Uterine smooth muscle cell (primary cell): ENCODE measurements around the gene TTC9C. TPM values are rescaled to one million over a fixed set of nuclear protein-coding genes. Genes with fewer than 3 reads are reported as not detected.

Experiments
- total RNA-seq: library from RNA; depleted of rRNA; stranded (reverse); fragments of >200 nt; gene quantifications from 2 replicates; pipeline ENCODE4 v1.2.3, GENCODE V29; 2014

Gene TTC9C, protein sequence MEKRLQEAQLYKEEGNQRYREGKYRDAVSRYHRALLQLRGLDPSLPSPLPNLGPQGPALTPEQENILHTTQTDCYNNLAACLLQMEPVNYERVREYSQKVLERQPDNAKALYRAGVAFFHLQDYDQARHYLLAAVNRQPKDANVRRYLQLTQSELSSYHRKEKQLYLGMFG
- total RNA-seq, result 30.0 and 35.2 TPM in 2 replicates

GRCh38 chr11:62728171-62728988, at the start of gene TTC9C:
Gene TTC9C (plus strand): TSS chr11:62728486. CDS start chr11:62728849, 363 bp downstream.

DNA sequence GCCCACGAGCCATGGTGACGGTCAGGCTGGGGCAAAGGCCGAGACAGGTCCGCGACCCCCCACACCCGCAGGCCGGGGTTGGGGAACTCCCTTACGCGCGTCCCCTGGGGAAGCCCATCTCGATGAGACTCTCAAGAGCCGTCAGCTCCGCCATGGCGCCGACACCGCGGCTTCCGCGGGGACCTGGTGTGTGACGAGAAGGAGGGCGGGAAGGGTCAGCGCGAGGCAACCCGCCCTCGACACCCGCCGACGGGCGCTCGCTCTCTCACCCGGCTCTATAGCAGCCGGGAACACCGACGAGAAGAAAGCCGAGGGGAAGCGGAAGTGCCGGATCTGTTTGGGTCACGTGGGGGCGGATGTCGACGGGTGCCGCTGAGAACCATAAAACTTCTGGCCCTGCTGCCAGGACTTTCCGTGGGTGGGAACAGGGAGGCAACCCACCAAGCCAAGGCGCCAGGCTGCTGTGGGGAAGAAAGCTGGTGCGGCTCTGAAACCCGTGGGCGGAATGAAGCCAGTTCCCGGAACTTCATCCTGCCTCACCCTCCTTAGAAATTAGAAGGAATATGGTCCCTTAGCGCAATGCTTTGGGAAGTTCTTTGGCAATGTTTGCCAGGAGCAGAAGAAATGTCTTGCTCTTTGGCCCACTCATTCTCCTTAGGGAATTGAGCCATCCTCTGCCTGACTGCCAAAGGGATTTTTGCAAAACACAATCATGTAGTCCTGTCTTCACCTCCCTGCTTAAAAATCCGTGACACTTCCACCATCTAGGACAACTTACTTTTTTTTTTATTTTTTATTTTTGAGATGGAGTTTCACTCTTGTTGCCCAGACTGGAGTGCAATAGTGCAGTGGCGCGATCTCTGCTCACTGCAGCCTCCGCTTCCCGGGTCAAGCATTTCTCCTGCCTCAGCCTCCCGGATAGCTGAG, 49.3 kb upstream of the TTC9C start, which contains the start of gene UBXN1:
TSS of gene UBXN1 (minus strand) at position 304 of the 927 bp plus-strand sequence. CDS start at position 154, 150 bp downstream.

DNA sequence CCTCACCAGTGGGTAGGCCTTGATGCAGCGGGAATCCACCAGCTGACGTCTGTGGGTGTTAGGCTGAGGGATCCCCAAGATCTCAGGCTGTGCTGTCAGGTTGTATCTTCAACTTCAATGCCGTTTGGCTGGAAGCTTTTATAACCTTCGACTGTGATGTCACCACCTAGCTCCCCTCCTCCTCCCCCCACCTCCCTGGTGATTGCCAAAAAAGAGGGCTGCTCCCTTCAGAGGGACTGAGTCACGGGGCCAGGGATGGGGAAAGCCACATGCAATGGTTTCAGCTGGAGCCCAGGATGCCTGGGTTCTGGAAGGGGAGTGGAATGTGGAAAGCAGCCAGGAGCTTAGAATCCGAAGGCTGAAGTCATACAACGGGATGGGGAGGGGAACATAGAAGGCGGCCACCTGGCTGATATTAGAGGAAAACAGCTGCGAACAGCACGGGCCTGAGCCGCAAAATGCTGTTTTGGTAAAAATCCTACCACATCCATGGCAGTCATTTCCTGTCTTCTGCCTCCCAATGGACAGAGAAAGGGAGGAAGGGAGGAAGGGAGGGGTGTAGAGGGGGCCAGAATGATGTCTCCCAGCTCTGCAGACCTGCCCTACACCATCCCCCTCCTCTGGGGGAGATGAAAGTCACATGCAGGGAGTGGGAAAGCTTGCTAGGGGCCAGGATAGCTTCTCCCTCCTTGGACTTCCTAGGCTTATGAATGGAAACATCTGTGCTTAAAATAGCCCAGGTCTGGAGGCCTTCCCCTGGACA, 38.7 kb upstream of the TTC9C start, which contains the start of gene LRRN4CL:
TSS of gene LRRN4CL (minus strand) at position 110 of the 763 bp plus-strand sequence. CDS start 1,022 bp downstream, outside the sequence.

DNA sequence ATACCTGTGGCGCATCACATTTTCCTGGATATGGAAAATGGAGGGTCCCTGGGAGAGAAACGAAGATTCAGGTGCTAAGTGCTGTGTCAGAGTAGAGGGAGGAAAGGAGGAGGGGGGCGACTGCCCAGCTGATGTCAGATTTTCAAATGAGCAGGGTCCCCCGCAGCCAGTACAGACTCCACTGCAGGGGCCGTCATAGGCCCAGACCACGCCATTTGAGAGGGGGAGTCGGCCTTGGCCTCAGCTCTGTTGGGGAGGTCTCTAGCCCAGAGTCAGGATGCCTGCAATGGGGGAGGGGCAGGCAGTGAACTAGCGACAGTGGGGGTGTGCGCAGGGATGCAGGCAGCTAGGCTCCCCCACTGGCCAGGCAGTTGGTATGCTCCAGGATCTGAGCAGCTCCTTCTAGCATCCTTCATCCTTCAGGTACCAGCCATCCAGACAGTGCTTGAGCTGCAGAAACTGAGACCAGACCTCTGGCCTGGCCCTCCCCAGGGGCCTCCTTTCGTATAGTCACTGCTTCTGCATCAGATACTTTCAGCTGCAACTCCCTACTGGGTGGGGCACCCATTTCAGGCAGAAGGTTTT, 20.9 kb upstream of the TTC9C start, which contains the start of the genes BSCL2 and GNG3:
TSS of gene BSCL2 (minus strand) at position 148 of the 585 bp plus-strand sequence. CDS start 229 bp downstream, outside the sequence.
TSS of gene GNG3 (plus strand) at position 400 of the 585 bp plus-strand sequence. CDS start 620 bp downstream, outside the sequence.

GRCh38 chr11:62727165-62727871, 968 bp upstream of the TTC9C start, which contains the start of gene HNRNPUL2:
Gene HNRNPUL2 (minus strand): TSS chr11:62727457. CDS start chr11:62727156, 301 bp downstream.

DNA sequence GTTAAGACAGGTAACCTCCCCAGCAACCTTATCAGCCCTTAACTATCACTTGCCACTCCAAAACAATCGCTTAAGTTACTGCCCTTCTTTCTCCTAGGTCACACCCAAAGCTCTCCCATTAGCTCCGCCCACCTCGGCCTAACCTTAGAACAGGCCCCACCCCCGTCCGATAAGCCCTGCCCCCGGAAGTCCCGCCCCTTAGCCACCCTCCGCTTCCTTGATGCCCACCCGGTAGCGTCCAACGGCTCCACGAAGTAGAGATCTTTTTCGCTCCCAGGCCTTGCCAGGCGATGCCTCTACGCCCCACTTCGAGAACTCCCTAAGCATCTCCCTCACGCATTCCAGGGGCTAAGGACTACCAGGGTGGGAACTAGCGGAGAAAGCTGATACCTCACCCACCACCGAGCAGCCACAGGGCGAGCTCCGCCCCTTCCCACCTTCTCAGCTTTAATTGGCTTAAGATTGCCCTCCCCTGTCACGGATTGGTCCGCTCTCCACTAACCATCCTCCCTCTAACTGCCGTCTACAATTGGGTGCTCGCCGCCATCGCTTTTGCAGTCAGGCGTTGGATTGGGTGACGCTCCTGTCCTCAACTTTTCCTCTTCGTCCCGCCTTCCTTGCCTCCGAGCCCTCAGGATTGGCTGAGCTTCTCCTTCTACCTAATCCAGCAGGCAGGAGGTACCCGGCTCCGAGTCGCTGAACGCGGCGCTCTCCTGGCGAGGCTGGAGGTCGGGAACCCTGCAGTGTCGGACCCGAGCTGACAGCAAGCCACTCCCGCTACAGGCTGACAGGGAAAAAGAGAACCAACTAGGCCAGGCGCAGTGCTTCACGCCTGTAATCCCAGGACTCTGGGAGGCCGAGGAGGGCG, 25.7 kb downstream of the TTC9C start, which contains the start of gene ZBTB3:
TSS of gene ZBTB3 (minus strand) at position 425 of the 868 bp plus-strand sequence. CDS start 496 bp downstream, outside the sequence.

DNA sequence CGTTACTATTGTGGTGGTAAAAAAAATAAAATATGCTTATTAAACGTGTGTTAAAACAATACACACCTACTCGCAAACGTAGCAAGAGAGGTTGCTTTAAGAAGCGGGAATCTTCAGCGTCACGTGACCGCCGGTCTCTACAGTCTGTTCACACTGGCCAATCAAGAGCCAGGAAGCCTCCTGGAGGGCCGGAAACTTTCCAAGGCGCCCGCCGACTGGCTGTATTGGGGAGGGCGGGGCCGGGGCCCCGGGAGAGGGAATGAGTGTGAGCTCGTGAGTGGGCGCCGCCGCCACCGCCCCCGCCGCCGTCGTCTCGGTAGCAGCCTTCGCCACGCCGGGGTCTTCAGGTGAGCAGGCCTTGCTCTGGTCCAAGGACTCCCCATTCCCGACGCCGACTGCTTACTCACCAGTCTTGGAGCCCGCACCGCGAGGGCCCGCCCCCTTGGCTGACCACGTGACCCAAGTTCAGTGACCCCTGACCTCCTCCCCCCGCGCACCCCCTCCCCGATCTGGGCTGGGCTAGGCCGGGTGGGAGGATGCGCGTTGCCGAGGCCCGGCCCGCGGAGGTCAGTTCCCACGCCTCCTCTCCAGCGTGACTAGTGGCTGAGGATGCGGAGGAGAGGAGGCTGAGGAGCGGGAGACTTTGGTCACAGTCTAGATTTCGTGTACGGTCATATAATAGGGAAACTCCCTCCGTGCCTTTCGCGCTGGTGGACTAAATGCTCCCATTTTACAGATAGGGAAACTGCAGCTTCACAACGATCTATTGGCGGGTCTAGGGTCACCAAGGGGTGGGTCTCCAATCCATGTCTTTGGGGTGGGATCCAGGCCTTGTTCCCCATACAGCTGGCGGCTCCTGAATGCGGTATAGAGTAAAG, 43.1 kb downstream of the TTC9C start, which contains the start of gene TAF6L:
TSS of gene TAF6L (plus strand) at position 253 of the 878 bp plus-strand sequence. CDS start 4,388 bp downstream, outside the sequence.

GRCh38 chr11:62787005-62787759, 58.9 kb downstream of the TTC9C start, which contains the start of gene TMEM179B:
Gene TMEM179B (plus strand): TSS chr11:62787402. CDS start chr11:62787432, 30 bp downstream.

Other genes starting within 250 kb of the TTC9C start
- 598 and 812 TPM in 2 replicates for gene AHNAK, start 181.7 kb upstream of the TTC9C start, total RNA-seq
- 1,010 and 1,304 TPM in 2 replicates for gene EEF1G, start 154.6 kb upstream of the TTC9C start, total RNA-seq
- gene TUT1, start 137.0 kb upstream of the TTC9C start, total RNA-seq, result 7.0 TPM in 2 replicates
- 97.1 and 125 TPM in 2 replicates for gene MTA2, start 126.6 kb upstream of the TTC9C start, total RNA-seq
- gene EML3, start 115.7 kb upstream of the TTC9C start, total RNA-seq, result 11.6 and 14.0 TPM in 2 replicates
- gene ROM1, start 115.2 kb upstream of the TTC9C start, total RNA-seq, result 2.3 and 2.9 TPM in 2 replicates
- 34.3 and 50.9 TPM in 2 replicates for gene B3GAT3, start 106.5 kb upstream of the TTC9C start, total RNA-seq
- 315 and 475 TPM in 2 replicates for gene GANAB, start 81.9 kb upstream of the TTC9C start, total RNA-seq
- gene INTS5, start 75.2 kb upstream of the TTC9C start, total RNA-seq, result 22.9 and 24.5 TPM in 2 replicates
- 24.6 and 35.6 TPM in 2 replicates for gene C11orf98, start 63.3 kb upstream of the TTC9C start, total RNA-seq
- 4.2 and 9.4 TPM in 2 replicates for gene CSKMT, start 63.2 kb upstream of the TTC9C start, total RNA-seq
- gene UQCC3, start 56.8 kb upstream of the TTC9C start, total RNA-seq, result 12.0 and 12.6 TPM in 2 replicates
- 2.7 and 3.3 TPM in 2 replicates for gene LBHD1, start 56.2 kb upstream of the TTC9C start, total RNA-seq
- gene UBXN1, start 49.4 kb upstream of the TTC9C start, total RNA-seq, result 99.4 and 126 TPM in 2 replicates
- 12.2 and 23.5 TPM in 2 replicates for gene LRRN4CL, start 39.0 kb upstream of the TTC9C start, total RNA-seq
- gene BSCL2, start 21.1 kb upstream of the TTC9C start, total RNA-seq, result 37.4 and 39.5 TPM in 2 replicates
- not detected in 2 replicates for gene GNG3, start 20.8 kb upstream of the TTC9C start, total RNA-seq
- 9.6 and 16.4 TPM in 2 replicates for gene HNRNPUL2, start 1.0 kb upstream of the TTC9C start, total RNA-seq
- gene ZBTB3, start 25.7 kb downstream of the TTC9C start, total RNA-seq, result 14.5 and 15.6 TPM in 2 replicates
- gene POLR2G, start 33.1 kb downstream of the TTC9C start, total RNA-seq, result 66.9 and 68.8 TPM in 2 replicates
- 29.2 and 30.7 TPM in 2 replicates for gene TAF6L, start 42.9 kb downstream of the TTC9C start, total RNA-seq
- gene TMEM179B, start 58.9 kb downstream of the TTC9C start, total RNA-seq, result 19.0 and 25.5 TPM in 2 replicates
- 21.8 and 24.1 TPM in 2 replicates for gene TMEM223, start 63.5 kb downstream of the TTC9C start, total RNA-seq
- 26.4 and 28.4 TPM in 2 replicates for gene NXF1, start 77.0 kb downstream of the TTC9C start, total RNA-seq
- gene STX5, start 103.6 kb downstream of the TTC9C start, total RNA-seq, result 42.4 and 52.6 TPM in 2 replicates
- gene TEX54, start 104.4 kb downstream of the TTC9C start, total RNA-seq, result not detected in 2 replicates
- 48.4 and 68.5 TPM in 2 replicates for gene WDR74, start 111.1 kb downstream of the TTC9C start, total RNA-seq
- 348 and 637 TPM in 2 replicates for gene SLC3A2, start 152.4 kb downstream of the TTC9C start, total RNA-seq
- gene CHRM1, start 192.9 kb downstream of the TTC9C start, total RNA-seq, result not detected in 2 replicates